Activated naive CD4-positive, alpha-beta T cell treated with anti-CD3 and anti-CD28 coated beads, Interleukin-2, amount 50 U/mL, for 24 hours (primary cell): Measurements from ENCODE around the gene BTBD1.
"Not testable (repeated sequence)": the region's sequence is repeated elsewhere in the genome, so short reads cannot be mapped to it uniquely, and the experiment has no call there.

ENCODE experiments used
- H3K27ac Mint-ChIP-seq: one replicate; pipeline ENCODE4 v1.8.0; 2021; ENCODE audit warnings: mild to moderate bottlenecking, mixed read lengths
- H3K27me3 Mint-ChIP-seq: one replicate; pipeline ENCODE4 v1.8.0; 2021; ENCODE audit warnings: mixed read lengths
- H3K36me3 Mint-ChIP-seq: one replicate; pipeline ENCODE4 v1.8.0; 2021; ENCODE audit warnings: mixed read lengths
- H3K4me1 Mint-ChIP-seq: one replicate; pipeline ENCODE4 v1.8.0; 2021; ENCODE audit warnings: mixed read lengths
- H3K4me3 Mint-ChIP-seq: one replicate; pipeline ENCODE4 v1.8.0; 2021; ENCODE audit warnings: mild to moderate bottlenecking, mixed read lengths
- H3K9me3 Mint-ChIP-seq: one replicate; pipeline ENCODE4 v1.8.0; 2021; ENCODE audit warnings: mixed read lengths

The BTBD1 gene

DNA sequence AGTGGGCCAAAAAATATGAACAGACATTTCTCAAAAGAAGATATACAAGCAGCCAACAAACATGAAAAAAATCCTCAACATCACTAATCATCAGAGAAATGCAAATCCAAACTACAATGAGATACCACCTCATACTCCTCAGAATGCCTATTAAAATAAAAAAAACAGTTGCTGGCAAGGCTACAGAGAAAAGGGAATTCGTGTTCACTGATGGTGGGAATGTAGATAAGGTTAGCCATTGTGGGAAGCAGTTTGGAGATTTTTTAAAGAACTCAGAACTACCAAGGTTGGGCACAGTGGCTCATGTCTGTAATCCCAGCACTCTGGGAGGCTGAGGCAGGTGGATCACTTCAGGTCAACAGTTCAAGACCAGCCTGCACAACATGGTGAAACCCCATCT, 27.8 kb downstream of the BTBD1 start:
- peaks cover 4% of the 10 kb centered on the region for H3K9me3 Mint-ChIP-seq
- H3K4me3 Mint-ChIP-seq, result no peak overlapping the region
- peak overlapping the region; percentile 72 for H3K27ac Mint-ChIP-seq
- H3K36me3 Mint-ChIP-seq, result peaks cover 39% of the 10 kb centered on the region
- H3K27me3 Mint-ChIP-seq, result no peaks in the 10 kb centered on the region
- peaks cover 54% of the 10 kb centered on the region for H3K4me1 Mint-ChIP-seq

DNA sequence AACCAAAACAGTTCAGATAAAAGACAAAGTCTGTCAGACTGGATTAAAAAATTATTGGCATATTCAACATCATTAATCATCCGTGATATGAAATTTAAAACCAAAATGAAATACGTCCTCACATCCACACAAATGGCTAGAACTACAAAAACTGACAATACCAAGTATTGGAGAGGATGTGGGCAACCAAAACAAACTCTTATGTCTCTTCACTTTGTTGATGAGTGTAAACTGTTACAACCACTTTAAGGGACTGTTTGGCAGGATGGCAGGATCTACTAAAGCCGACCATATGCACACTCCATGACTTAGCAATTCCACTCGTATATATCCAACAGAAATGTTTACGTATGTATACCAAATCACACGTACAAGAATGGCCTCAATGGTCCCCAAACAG, 30.8 kb downstream of the BTBD1 start:
- H3K4me1 Mint-ChIP-seq, result peaks cover 55% of the 10 kb centered on the region
- peak overlapping the region; percentile 70 for H3K27ac Mint-ChIP-seq
- no peaks in the 10 kb centered on the region for H3K27me3 Mint-ChIP-seq
- H3K4me3 Mint-ChIP-seq, result no peak overlapping the region
- peaks cover 4% of the 10 kb centered on the region for H3K9me3 Mint-ChIP-seq
- peaks cover 40% of the 10 kb centered on the region for H3K36me3 Mint-ChIP-seq

DNA sequence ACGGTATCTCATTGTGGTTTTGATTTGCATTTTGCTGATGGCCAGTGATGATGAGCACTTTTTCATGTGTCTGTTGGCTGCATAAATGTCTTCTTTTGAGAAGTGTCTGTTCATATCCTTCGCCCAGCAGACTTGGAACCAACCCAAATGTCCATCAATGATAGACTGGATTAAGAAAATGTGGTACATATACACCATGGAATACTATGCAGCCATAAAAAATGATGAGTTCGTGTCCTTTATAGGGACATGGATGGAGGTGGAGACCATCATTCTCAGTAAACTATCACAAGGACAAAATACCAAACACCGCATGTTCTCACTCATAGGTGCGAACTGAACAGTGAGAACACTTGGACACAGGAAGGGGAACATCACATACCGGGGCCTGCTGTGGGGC, 35.8 kb downstream of the BTBD1 start:
- Mint-ChIP-seq H3K36me3 (peaks cover 28% of the 10 kb centered on the region), H3K4me1 (peaks cover 32% of the 10 kb centered on the region)
- H3K27me3 Mint-ChIP-seq, H3K4me3 Mint-ChIP-seq, H3K27ac Mint-ChIP-seq, H3K9me3 Mint-ChIP-seq: not testable (repeated sequence)

DNA sequence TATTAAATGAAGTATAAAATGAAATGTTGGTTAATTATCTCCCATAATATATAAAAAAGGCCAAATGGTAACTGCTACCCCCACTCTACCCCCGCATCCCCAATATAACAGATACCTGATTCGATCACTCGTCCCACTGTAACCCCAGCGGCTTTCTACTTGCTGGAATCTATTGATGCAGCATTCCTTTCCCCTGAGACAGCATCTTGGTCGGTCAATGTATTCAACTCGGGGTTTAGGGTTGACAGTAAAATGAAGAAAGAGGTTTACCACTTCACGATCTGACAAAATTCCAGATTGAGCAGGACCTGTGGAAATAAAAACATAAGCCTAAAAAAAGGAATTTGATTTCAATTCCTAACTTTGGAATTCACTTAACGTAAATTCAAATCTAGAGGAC, 37.0 kb downstream of the BTBD1 start:
- Mint-ChIP-seq H3K4me1 (peaks cover 22% of the 10 kb centered on the region), H3K36me3 (peaks cover 21% of the 10 kb centered on the region), H3K9me3 (no peaks in the 10 kb centered on the region), H3K27me3 (no peaks in the 10 kb centered on the region), H3K27ac (peak overlapping the region; percentile 30), H3K4me3 (no peak overlapping the region)

DNA sequence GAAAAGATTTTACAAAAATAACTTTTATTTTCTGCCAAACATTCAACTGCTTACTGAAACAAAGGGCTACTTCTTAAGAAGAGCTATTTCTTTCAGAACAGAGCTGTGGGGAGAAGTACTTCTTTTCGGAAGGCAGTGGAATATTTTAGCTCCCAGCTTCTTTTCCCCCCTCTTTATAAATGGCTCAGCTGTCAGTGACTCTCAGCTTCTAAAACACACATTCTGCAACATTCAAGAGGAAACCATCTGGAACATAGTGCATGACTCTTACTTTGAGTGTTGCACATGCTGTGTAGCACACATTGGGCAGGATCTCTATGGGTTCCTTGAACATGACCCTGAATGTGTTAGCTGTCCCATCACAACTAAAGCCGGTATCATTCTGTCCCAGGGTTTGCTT, 48.6 kb downstream of the BTBD1 start:
- Mint-ChIP-seq H3K36me3 (peaks cover 3% of the 10 kb centered on the region), H3K4me1 (peaks cover 20% of the 10 kb centered on the region), H3K9me3 (no peaks in the 10 kb centered on the region), H3K27ac (no peak overlapping the region), H3K27me3 (no peaks in the 10 kb centered on the region), H3K4me3 (no peak overlapping the region)

DNA sequence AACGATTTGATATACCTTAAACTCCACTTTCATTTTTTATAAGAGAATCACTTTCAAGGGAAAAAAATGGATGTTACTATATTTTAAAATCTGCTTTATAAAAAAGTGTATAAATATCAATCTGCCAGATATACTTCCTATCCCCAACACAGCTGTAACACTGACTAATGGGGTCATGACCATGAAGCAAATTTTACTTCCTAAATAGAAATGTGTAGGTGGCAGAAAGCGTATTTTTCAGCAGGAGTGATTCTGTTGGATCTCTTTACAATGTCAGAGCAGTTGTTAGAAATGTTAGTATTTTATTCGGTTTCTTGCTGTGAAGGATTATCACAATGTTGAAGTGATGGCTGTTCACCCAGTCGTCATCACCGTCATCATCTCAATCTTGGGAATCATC, 50.1 kb downstream of the BTBD1 start:
- Mint-ChIP-seq H3K4me3 (no peak overlapping the region), H3K4me1 (peaks cover 32% of the 10 kb centered on the region), H3K36me3 (peaks cover 3% of the 10 kb centered on the region), H3K27ac (no peak overlapping the region), H3K27me3 (no peaks in the 10 kb centered on the region), H3K9me3 (no peaks in the 10 kb centered on the region)

DNA sequence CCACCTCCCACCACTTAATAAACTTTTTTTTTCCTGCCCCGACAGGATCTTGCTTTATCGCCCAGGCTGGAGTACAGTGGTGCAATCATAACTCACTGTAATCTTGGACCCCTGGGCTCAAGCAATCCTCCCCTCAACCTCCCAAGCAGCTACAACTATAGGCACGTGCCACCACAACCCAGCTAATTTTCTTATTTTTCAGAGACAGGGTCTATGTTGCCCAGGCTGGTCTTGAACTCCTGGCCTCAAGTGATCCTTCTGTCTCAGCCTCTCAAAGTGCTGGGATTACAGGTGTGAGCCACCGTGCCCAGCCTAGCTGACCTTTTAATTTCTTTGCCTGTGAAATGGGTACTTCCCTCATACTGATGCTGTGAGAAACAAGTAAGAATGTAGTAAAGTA, 51.7 kb downstream of the BTBD1 start:
- Mint-ChIP-seq H3K4me1 (peaks cover 40% of the 10 kb centered on the region), H3K4me3 (no peak overlapping the region), H3K27me3 (no peaks in the 10 kb centered on the region), H3K9me3 (no peaks in the 10 kb centered on the region), H3K36me3 (peaks cover 2% of the 10 kb centered on the region), H3K27ac (peak overlapping the region; percentile 76)

DNA sequence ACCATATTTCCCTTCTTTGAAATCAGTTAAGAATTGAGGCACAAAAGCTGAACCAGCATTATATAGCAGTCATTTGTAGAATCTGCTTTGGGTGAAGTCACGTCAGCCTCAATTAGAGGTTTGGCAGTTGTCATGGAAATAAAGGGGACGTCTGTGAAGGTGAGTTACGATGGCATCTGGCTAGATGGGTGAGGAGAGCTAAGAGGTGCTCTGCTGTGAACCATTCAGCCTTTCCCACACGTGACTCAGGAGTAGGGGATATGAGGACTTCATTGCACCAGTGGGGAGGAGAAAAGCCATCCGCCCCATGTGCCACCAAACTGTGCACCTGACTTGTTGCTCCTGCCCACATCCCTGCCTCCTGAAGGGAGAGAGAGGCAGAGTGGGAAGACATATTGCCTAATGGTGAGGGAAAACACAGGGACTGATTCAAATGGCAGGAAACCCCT, 52.8 kb downstream of the BTBD1 start:
- Mint-ChIP-seq H3K36me3 (peaks cover 4% of the 10 kb centered on the region), H3K4me3 (peak overlapping the region; percentile 33), H3K4me1 (peaks cover 51% of the 10 kb centered on the region), H3K27me3 (no peaks in the 10 kb centered on the region), H3K27ac (peak overlapping the region; percentile 76), H3K9me3 (no peaks in the 10 kb centered on the region)

DNA sequence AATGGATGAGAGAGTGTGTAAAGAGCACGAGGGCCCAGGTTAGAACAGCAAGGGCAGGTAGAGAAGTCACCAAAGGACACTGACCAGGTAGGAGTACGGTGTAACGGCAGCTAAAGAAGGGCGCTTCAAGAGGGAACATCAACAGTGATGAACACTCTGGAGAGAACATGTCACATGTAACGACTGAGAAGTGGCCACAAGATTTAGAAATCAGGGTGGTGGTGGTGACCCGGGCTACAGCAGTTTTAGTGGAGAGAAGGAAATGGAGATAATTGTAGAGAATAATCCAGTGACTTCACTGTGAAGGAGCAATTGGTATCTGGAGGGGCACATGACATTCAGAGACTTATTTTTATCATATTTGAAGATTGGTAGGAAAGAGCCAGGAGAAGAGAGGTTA, 54.4 kb downstream of the BTBD1 start:
- peak overlapping the region; percentile 86 for H3K27ac Mint-ChIP-seq

DNA sequence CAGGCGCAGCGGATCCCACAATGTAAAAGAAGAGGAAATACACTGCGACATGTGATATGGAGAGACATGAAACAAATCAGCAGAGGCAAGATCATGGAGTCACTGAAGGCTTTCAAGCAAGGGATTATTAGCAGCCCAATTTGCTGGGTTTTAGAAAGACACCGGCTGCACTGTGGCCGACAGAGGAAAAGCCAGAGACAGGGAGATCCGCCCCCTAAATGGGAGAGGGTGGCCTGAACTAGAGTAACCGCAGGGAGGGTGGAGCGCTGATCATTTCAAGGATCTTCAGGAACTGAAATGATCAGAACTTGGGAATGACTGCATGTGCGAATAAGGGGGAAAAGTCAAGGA, 55.0 kb downstream of the BTBD1 start:
- H3K4me3 Mint-ChIP-seq, result peak overlapping the region; percentile 91
- H3K4me1 Mint-ChIP-seq, result peaks cover 54% of the 10 kb centered on the region
- H3K27ac Mint-ChIP-seq, result peak overlapping the region; percentile 86

More for the DNA sequence above, 54.4 kb downstream of the BTBD1 start:
- Mint-ChIP-seq H3K4me1 (peaks cover 51% of the 10 kb centered on the region), H3K36me3 (peaks cover 4% of the 10 kb centered on the region), H3K9me3 (no peaks in the 10 kb centered on the region), H3K27me3 (no peaks in the 10 kb centered on the region), H3K4me3 (peak overlapping the region; percentile 91)

DNA sequence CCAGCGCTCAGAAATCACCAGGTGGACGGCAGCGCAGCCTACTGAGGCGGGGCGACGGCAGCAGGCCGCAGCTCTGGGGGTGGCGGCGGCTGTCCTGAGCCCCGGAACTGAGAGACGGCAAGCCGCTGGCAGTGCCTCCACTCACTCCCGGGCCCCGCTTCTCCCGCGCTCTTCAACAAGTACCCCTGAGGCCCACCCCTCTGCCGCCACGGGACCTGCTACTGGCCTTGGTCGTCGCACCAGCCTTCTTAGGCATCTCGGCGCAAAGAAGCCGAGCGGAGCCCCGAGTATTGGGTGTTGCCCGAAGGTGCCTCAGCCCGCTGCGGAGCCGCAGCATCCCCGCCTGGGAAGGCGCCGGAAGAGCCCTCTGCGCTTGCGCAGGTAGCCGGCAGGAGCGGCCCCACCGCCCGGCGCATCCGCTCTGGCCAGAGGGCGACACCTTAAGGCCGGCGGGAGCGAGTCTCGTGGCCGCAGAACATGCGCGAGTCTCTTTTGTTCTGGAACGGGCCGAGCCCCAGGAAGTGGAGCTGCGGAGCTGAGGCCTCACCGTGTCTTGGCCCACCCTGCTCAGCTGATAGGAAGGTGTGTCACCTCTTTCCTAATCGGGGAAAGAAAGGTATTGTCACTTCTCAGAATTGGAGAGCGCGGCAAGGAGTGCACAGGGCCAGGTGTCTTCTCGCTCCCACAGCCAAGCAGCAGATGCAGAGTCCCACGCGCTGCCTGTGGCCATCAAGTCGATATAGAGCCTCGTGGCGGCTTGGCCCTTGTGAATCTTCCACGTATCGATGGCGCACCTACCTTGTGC, 55.6 kb downstream of the BTBD1 start, which contains the start of gene C15orf40:
C15orf40 (minus strand) TSS at position 369 of the 805 bp plus-strand sequence; CDS start at position 337, 32 bp downstream.
- H3K4me1 Mint-ChIP-seq, result peaks cover 56% of the 10 kb centered on the region
- peak within 1 kb of the TSS; percentile 88 for H3K27ac Mint-ChIP-seq
- H3K27me3 Mint-ChIP-seq, result no peaks in the 10 kb centered on the region
- no peaks in the 10 kb centered on the region for H3K9me3 Mint-ChIP-seq
- peak within 1 kb of the TSS; percentile 91 for H3K4me3 Mint-ChIP-seq
- peaks cover 7% of the 10 kb centered on the region for H3K36me3 Mint-ChIP-seq

More for the DNA sequence above, 55.0 kb downstream of the BTBD1 start:
- H3K27me3 Mint-ChIP-seq, result no peaks in the 10 kb centered on the region
- no peaks in the 10 kb centered on the region for H3K9me3 Mint-ChIP-seq
- peaks cover 7% of the 10 kb centered on the region for H3K36me3 Mint-ChIP-seq

DNA sequence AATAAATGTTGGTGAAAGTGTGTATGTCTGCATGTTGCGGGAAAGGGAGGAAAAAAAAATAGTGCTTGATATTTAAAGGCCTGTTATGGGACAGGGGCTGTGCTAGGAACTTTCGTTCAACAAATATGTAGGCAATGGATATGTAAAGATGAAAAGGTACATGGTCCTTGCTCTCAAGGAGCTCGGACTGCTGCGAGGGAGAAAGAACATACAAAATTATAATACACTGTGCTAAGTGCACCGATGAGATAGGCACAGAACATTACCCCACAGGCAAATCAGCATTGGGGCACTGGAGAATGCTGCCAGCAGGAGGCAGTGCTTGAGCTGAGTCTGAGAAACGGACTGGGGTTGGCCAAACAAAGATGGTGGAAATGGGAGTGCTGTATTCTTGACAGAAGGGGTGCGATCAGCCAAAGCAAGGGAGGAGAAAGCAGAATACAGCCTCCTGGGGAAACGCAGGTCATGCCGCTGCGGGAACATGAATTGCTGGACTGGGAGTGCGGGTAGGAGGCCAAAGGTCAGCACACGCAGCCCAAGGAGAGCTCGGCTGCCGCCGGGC, 56.3 kb downstream of the BTBD1 start:
- Mint-ChIP-seq H3K27ac (peak overlapping the region; percentile 88), H3K36me3 (peaks cover 6% of the 10 kb centered on the region), H3K4me3 (peak overlapping the region; percentile 91), H3K4me1 (peaks cover 56% of the 10 kb centered on the region), H3K9me3 (no peaks in the 10 kb centered on the region), H3K27me3 (no peaks in the 10 kb centered on the region)

DNA sequence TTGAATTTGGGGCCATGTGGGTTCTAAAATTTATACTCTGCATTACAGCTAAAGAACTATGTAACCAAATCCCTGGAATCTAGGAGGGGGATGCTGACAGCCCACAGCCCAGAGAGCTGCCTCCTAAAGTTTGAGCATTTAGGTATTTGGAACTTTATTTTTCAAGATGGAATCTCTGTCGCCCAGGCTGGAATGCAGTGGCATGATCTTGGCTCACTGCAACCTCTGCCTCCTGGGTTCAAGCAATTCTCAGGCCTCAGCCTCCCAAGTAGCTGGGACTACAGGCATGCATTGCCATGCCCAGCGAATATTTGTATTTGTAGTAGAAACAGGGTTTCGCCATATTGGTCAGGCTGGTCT, 66.4 kb downstream of the BTBD1 start:
- not testable (repeated sequence) for H3K36me3 Mint-ChIP-seq, H3K9me3 Mint-ChIP-seq, H3K27me3 Mint-ChIP-seq, H3K4me3 Mint-ChIP-seq, H3K27ac Mint-ChIP-seq
- H3K4me1 Mint-ChIP-seq, result peaks cover 11% of the 10 kb centered on the region

DNA sequence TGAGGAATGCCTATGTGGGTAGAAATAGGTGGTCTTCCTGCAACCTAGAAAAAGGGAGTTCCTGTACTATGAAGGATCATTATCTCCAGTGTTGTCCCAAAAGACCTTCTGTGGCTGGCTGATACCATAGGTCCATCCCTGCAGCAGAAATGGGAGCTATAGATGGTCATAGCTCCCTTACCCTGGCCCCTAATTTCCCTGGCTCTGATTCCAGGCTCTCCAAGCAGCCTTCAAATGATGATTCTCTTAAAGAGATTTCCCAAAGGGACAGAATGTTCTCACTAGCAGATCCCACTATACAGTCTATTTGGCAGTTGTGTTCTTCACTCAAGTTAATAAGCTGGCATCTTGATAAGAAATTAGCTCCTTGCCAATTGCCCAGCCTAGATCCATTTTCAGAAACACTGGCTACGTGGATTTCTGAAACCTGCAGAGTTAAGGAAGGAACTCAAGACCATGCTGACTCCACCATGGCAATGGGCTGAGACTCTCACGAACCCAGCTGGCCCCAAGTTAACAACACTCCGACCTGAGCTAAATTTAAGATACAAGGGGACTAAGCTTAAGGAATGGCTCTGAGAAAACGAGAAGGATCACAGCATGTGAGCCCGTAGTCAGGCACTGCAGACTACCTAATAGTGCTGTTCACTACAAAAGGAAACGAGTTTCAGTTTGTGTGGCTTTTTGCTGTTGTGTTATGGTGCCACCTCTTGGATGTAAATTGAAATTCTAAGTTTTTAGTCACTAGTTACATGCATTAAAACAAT, 67.0 kb downstream of the BTBD1 start:
- H3K36me3 Mint-ChIP-seq, result peaks cover 2% of the 10 kb centered on the region
- H3K27me3 Mint-ChIP-seq, result no peaks in the 10 kb centered on the region

DNA sequence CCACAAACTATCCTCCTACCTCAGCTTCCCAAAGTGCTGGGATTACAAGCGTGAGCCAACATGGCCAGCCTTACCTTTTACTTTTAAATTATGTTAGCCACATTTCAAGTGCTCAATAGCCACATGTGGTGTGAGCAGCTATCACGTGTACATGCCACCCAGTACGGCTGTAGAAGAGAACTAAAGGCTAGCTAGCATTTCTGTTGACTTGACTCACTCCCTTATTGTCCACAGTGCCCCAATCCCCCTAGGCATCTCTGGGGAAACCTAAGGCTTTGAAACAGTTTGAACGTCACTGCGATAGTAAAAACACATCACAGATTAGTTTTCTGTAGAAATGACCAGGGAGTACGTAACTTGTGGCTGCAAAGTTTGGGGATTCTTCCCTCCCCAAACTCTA, 67.6 kb downstream of the BTBD1 start:
- H3K27me3 Mint-ChIP-seq, result no peaks in the 10 kb centered on the region
- no peak overlapping the region for H3K4me3 Mint-ChIP-seq
- H3K4me1 Mint-ChIP-seq, result peaks cover 11% of the 10 kb centered on the region
- no peaks in the 10 kb centered on the region for H3K9me3 Mint-ChIP-seq
- H3K36me3 Mint-ChIP-seq, result no peaks in the 10 kb centered on the region
- H3K27ac Mint-ChIP-seq, result no peak overlapping the region

More for the DNA sequence above, 67.0 kb downstream of the BTBD1 start:
- H3K9me3 Mint-ChIP-seq, result no peaks in the 10 kb centered on the region
- peak overlapping the region; percentile 52 for H3K27ac Mint-ChIP-seq
- peak overlapping the region; percentile 65 for H3K4me3 Mint-ChIP-seq
- peaks cover 11% of the 10 kb centered on the region for H3K4me1 Mint-ChIP-seq

DNA sequence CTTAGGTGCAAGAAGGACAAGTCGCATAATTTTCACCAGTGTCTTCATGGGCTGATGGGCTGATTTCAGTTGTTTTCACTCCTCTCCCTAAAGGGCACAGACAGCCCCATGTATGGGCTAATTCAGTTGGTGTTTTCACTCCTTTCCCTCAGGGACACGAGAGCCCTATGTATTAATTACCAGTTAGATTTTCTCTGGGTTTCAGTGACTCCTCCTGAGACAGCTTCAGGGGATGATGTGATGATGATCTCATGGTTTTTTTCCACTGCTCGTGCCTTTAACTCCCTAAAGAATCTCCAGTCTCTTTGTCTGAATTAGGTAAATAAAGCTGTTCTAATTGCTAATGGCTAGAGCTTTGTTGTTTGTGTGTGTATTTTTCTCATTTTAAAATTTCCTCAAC, 71.1 kb downstream of the BTBD1 start:
- Mint-ChIP-seq H3K4me1 (peaks cover 11% of the 10 kb centered on the region), H3K36me3 (peaks cover 1% of the 10 kb centered on the region), H3K9me3 (no peaks in the 10 kb centered on the region), H3K4me3 (no peak overlapping the region), H3K27ac (no peak overlapping the region), H3K27me3 (no peaks in the 10 kb centered on the region)
